ENCODE data around the gene THSD4.

GRCh38 chr15:71162309-71162708 lies 47.0 kb downstream of the THSD4 start:
- no peak for TF ChIP-seq SUZ12 (IDR thresholded peaks at IDR 0.05; ENCODE audit: extremely low read depth, insufficient read depth, insufficient read length)
- no peak for TF ChIP-seq ZNF274 (IDR thresholded peaks at IDR 0.05; ENCODE audit: low read depth, low read length)

Measured in NT2/D1 (cell line).